Measurements from ENCODE around the gene TGFBR2. TPM values are rescaled to one million over a fixed set of nuclear protein-coding genes. Genes with fewer than 3 reads are reported as not detected.

Gene TGFBR2
- total RNA-seq, 1 donor from 2014 or later = 53.4 TPM

- H3K4me3 ChIP-seq (ENCODE audit: low read depth, low read length) = no peak overlapping the region
- DNase-seq (ENCODE audit: low read depth) = no peak
- TF ChIP-seq CTCF (conservative IDR thresholded peaks at IDR 0.05; ENCODE audit: low read depth, low read length) = no peak
These were observed 127.3 kb downstream of the TGFBR2 start for GRCh38 chr3:30733696-30734095.

GRCh38 chr3:30737743-30738499 is 131.5 kb downstream of the TGFBR2 start:
- DNase-seq (ENCODE audit: low read depth) = no peak
- TF ChIP-seq CTCF (conservative IDR thresholded peaks at IDR 0.05; ENCODE audit: low read depth, low read length) = no peak
- H3K4me3 ChIP-seq (ENCODE audit: low read depth, low read length) = no peak overlapping the region

GRCh38 chr3:30738605-30739004 is 132.2 kb downstream of the TGFBR2 start:
- TF ChIP-seq CTCF (conservative IDR thresholded peaks at IDR 0.05; ENCODE audit: low read depth, low read length) = no peak
- DNase-seq (ENCODE audit: low read depth) = no peak
- no peak overlapping the region for H3K4me3 ChIP-seq (ENCODE audit: low read depth, low read length)

- no peak for TF ChIP-seq CTCF (conservative IDR thresholded peaks at IDR 0.05; ENCODE audit: low read depth, low read length)
- no peak overlapping the region for H3K4me3 ChIP-seq (ENCODE audit: low read depth, low read length)
- no peak for DNase-seq (ENCODE audit: low read depth)
These were observed 135.5 kb downstream of the TGFBR2 start for GRCh38 chr3:30741889-30742288.

GRCh38 chr3:30742796-30743619 is 136.6 kb downstream of the TGFBR2 start:
- no peak for TF ChIP-seq CTCF (conservative IDR thresholded peaks at IDR 0.05; ENCODE audit: low read depth, low read length)
- H3K4me3 ChIP-seq (ENCODE audit: low read depth, low read length) = no peak overlapping the region
- DNase-seq (ENCODE audit: low read depth) = no peak
